Forelimb muscle (tissue), 1 donor: ENCODE results near the gene DIAPH2. TPM values are rescaled to one million over a fixed set of nuclear protein-coding genes. Genes with fewer than 3 reads are reported as not detected.
"Not testable (repeated sequence)": the region's sequence is repeated elsewhere in the genome, so short reads cannot be mapped to it uniquely, and the experiment has no call there.

Source experiments
- DNase-seq: peaks from one replicate; pipeline ENCODE4 v3.0.0-alpha.2; 2013; ENCODE audit warnings: low read depth
- polyA plus RNA-seq: library from polyadenylated mRNA; unstranded; fragments of 120-200 nt; gene quantifications from one replicate; pipeline ENCODE4 v1.2.1, GENCODE V29; 2013; ENCODE audit not compliant: insufficient read length

Gene DIAPH2
- 8.2 TPM for polyA plus RNA-seq

DNA sequence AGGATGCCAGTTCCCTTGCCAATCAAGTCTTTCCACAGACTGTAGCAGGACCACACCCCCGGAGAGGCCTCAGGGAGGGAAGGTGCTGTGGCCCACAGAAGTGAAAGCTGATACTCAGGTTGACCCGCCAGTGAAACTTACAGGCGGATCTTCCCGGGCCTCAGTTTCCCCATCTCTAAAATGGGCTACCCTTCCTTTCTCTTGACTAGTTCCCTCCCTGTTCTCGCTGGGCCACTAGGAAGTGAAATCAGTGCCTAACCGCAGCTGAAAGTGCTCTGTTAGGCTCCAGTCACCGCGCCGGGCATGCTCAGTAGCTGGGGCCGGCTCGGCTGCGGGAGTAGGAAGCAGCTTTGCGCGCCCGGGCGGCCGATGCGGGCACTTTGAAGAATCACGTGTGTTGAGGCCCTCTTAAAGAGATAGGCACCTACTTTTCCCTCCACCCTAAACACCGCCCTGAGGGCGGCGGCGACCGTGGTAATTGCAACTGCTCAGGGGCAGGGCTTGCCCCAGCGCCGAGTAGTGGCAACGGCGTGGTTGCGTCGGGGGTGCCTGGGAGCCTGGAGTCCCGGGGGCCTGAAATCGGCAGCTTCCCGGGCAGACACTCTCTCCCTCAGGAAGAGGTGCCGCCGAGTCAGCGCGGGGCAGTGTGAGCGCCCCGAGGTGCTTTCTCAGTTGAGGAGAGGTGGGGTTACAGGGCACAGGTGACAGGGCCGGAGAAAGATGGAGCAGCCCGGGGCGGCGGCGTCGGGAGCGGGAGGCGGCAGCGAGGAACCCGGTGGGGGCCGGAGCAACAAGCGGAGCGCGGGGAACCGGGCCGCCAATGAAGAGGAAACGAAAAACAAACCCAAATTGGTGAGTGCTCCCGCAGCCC is at the start of gene DIAPH2:
Gene DIAPH2 (plus strand): TSS at position 504 of the 871 bp plus-strand sequence.
- DNase-seq = no peak

DNA sequence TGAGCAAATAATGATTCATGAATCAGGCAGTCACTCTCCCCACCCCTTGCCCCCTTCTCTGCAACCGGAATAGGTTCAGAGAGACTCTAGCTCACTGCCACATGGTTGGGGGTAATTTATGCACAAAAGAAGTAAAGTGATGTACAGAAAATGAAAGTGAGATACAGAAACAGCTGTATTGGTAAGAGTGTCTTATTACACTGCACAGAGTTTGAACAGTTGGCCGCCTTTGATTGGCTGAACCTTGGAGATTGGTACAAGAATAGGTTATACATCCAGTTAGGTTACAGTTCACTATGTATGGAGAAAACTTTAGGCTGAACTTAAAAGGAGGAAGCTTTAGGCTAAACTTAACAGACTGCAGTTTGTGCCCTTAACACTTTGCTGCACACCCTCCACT is 34.6 kb upstream of the DIAPH2 start:
- no peak for DNase-seq

DNA sequence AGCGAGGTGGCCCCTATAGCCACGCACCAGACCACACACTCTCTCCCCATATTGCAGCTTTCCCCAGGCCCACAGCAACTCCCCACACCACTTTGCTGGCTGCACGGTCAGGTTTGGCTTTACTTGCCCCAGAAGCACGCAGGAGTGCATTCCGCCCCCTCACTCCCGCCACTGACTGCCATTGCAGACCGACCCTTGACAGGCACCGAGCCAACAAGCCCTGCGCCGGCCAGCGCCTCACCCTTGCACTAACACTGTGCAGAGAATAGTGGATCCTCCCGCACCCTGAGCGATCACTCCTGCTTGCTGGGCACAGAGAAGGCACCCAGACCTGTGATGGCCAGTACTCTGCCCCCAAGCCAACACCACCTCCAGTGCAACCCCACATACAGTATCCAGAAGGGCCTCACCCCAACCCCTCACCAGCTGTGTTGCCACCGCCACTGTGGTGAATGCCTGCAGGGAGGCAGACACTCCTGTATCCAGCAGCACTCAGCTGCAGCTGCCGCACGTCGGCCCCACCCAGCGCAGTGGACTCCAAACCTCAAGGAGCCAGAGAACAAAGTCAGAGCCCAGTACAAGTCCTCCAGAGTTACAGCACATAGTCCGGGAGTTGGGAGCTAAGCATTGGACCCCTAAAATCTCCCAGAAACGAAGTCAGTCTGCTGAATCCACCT is 28.6 kb upstream of the DIAPH2 start:
- no peak for DNase-seq

DNA sequence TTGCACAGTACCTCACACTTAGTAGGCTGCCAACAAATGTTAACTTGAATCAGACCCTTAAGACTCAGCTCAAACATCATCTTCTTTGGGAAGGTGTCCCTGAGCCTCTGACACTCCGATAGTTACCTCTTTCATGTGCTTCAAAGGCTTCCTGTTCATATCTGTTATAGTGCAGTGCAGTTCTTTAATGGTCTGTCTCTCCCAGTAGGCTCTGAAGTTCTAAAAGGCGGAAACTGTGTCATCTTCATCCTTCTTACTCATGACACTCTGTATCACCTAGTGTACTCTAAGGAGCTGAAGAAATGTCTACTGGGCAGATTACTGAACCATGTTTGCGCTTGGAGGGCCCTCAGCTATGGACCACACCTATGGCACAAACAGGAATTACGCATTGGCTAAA is 2.1 kb upstream of the DIAPH2 start:
- no peak for DNase-seq

DNA sequence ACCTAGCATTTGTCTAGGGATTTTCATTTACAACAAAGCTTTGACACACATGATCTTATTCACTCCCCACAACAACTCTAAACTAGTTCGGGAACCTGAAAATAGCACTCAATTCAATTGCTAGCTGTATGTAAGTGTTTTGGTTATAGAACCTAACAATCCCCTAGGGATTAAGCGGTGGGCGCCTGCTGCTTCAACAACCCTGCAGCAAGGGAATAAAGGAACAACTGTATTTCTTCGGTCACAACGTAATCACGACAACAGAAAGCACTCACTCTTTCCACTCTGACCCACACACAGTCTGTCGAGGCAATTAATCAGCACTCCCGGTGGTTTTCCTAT is 674 bp upstream of the DIAPH2 start:
- no peak for DNase-seq

DNA sequence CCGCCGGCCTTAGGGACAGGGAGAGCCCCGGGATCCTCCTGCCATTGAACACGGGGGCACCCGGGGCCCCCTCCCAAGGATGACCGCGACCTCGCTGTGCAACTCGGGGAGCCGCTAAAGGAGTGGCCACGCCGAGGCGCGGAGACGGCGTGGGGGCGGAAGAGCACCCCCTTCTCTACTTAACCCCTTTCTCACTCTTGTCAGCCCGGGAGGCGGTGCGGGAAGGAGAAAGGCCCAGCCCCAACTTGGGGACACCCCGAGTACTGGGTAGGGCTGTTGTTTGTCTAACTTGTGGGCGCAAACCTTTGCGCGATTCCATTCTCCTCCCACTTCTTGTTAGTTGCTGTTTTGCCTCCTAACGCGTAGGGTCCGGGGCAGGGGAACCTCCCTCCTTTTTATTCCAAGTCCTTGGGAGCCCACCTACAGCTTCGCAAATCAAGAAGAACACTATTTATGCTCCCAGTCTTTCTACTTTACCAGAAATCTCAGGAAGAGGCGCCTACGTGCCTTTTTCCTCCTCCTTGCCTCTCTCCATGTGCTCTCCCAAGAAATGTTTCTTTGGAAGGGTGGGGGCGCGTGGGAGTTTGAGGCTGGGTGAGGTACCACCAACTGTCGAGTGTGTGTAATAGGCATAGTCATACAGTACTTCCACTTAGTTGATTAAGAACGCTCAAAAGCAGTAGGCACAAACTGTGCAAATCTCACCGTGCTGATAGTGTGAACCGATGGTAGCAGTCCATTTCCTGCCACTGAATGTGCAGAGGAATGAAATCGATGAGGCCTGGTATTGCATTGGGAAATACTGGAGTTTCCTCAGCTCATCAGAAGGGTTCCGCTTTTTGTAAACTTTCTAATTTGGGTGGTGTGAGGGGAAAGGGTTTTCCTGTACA is 813 bp downstream of the DIAPH2 start:
- DNase-seq = no peak

DNA sequence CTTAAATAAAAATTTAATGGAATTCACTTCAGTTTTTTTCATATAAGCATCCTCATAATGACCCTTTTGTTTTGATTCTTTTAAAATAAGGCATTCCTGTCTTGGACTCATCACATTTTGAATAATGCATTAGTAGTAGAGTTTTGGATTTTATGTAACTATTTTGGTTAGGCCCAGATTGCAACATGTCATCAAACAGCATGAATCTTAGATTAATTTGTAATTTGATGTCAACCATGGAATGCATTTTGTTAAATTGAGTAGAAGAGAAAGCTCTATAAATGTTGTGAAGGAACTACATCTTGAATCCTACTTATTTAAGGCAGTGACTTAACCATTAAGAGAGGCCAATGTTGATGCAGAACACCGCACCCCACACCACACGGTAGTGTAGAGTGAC is 3.1 kb downstream of the DIAPH2 start:
- no peak for DNase-seq

DNA sequence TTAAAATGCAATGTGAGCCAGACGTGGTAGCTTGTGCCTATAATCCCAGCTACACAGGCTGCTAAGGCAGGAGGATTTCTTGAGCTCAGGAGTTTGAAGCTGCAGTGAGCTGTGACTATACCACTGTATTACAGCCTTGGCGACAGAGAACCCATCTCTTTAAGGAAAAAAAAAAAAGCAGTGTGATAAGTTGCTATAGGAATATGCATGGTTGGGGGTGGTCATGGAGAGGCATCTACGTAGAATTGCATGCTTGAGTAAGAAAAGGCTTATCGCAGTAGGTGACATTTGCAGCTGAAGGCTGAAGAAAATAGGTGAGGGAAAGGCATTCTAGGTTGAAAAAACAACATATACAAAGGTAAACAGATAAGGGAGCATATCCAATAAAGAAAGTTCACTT is 4.1 kb downstream of the DIAPH2 start:
- no peak for DNase-seq

DNA sequence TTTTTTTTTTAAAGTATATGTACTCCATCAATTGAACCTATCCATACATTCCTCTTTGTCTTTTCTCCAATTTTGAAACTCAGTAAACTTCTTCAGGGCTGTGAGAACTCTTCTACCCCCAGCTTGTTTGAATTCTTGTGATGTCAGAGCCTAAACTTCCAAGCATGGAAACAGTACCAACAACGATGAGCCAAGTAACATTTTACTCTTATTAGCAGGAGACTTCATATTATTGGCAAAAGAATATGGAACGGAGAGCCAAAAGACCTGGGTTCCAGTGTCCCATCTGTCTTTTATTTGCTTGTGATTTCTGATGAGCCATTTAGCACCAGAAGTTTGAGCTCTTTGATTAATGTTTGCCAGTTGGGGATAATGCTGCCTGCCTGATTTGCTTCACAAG is 5.3 kb downstream of the DIAPH2 start:
- DNase-seq = no peak

DNA sequence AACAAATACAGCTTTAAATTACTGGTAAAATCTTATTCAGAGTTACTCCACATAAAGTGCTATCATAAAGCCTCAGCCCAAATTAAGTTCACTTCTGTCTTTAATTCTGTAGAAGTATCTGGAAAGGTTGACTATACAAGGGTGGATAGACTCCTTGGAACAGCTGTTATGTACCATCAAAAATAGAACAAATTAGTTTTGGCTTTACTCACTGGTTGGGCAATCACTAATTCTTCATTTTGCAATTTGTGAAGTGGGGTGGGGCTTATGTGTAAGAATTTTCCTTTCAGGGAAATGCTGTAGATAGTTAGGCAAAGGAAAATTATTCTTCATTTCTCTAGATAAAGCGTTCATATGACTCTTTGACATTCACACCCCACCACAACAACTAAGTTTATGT is 7.8 kb downstream of the DIAPH2 start:
- no peak for DNase-seq

DNA sequence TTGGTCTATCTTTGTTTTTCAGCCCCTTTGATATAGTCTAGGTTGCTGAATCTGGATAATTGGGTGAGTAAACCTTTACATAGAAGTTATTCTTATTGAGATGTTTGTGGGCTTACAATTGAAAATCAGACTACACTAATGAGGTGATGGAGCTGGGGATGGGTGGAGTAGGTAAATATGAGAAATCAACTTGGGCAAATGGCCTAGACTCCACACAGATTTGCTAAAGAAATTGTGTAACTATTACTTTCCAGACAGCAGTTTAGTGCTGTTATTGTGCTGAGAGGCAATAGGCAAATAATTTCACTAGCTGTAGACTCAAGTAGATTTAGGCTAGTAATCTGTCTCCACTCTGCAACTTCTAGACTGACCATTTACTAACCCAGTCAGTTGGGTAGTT is 8.2 kb downstream of the DIAPH2 start:
- no peak for DNase-seq

DNA sequence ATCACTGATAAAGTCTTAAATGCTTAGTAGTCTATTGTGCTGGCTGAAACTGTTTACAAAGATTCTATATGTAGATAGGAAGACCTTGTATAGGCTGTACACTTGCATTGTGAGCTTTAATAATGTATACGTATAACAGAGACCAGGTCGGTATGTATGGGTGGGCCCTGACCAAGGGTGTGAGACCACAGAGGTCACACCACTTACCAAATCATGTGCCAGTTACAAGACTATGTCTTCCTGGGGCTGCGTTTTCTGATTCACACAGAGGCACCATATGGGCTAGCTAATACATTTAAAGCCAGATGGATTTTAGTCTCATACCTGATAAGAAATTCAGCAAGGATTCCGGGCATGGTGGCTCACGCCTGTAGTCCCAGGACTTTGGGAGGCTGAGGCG is 8.8 kb downstream of the DIAPH2 start:
- no peak for DNase-seq

DNA sequence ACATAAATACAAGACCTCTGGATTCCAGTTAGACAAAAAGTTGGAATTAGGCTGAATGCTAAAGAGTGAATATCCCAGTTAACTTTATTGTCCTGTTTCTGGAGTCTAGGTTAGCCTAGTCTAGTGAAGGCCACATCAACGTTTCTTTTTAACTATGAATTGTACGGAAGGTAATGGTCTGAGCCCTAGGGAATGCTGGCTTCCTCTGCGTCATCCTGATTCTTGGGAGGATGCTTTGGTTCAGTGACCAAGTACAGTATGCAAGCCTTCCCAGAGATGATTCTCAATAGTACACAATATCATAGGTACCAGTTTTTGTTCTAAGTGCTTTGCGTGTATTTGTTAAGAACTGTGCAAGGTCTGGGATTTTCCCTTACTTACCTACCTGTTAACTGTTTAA is 11.8 kb downstream of the DIAPH2 start:
- DNase-seq = no peak

DNA sequence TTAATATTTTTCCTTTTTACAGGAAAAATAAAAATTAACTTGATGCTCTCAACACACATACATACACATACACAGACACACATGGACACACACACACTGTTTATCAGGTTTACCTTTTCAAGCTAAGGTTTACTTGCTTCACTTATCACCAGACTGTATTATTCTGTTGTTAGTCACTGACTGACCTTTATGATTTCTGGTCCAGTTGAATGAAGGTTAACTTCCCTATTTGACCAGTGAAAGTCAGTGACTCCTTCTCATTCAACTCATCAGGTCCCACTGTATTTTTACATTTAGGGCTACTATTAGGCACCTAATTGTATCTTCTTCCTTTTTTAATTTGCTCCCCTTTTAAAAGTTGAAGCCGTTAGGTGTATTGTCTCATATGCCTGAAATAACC is 16.0 kb downstream of the DIAPH2 start:
- DNase-seq = no peak

DNA sequence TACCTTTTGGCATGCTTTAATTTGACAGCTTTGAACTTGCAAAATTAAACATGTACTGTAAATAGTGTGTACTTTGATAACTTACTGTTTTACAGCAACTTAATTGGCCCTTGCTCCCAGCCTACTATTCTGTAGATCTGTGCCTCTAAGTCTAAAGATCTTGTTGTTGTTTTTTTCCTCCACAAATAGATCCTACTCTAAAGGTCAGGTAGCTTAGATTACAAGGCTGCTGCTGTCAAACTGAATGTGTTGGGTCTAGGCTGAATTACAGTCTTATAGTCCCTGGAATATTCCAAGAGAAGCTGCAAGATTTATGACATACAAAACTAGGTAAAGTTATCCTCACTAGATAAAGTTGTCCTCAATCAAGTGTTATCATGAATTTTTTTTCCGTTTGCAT is 18.7 kb downstream of the DIAPH2 start:
- DNase-seq = no peak

DNA sequence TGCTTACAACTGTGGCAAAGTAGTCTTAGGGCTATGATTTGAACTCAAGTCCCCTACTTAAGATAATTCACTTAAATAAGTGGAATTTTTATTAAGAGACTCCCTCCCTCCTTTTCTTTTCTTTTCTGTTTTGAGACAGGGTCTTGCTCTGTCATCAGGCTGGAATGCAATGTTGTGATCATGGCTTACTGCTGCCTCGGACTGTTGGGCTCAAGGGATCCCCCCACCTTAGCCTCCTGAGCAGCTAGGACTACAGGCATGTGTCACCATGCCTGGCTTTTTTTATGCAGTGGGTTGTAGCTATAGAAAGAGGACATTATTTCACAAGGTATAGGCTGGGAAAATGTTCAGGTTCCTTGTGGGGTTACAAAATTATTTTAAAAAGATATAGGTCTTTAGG is 19.2 kb downstream of the DIAPH2 start:
- no peak for DNase-seq

DNA sequence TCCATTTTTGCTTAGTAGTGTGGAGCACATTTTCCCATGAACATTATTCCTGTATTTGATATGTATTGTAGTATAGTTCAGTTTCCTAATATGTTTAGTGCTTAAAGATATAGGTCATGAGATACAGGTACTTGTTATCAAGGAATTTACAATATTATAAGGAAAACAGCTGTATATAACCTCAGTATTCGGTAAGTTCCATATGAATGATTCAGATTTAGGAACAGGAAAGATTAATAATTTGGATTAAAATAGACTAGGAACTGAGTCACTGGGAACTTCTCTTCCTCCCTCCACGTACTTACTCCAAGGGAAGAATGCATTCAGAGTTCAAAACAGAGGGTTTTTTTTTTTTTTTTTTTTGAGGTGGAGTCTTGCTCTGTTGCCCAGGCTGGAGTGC is 20.0 kb downstream of the DIAPH2 start:
- DNase-seq = no peak

DNA sequence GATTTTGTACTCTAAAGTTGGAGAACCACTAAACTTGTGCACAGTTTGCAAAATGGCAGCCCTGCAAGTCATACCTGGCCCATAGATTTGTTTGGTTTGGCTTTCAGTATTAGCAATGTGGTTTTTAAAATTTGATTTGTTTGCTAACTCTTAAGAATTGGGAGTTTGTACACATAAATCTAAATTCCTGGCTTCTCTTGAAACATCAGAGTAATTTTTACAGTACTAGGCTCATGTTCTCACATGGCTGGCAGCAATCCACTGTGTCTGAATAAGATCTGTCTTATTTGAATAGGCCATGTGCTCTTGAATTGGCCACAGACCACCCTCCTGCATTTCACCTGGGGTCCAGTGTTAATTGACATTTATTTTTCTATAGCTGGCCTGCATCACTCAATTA is 21.3 kb downstream of the DIAPH2 start:
- DNase-seq = no peak

DNA sequence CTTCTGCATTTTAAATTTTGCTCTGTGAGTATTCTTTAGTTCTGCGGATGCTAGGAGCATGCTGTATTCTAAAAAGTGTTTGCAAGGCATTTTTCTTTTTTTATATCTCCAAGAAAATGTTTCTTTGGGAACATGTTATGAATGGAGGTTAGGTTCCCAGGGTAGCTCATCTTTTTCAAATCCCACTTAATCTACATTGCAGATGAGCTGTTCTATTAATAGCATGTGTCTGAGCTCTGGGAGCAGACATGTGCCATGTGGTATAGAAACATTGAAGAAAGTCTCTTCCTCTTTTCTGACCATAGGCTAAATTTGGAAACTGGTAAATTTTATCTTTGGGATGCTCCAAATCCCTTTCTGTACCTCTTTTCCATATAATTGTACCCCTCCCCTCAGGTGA is 23.2 kb downstream of the DIAPH2 start:
- no peak for DNase-seq

DNA sequence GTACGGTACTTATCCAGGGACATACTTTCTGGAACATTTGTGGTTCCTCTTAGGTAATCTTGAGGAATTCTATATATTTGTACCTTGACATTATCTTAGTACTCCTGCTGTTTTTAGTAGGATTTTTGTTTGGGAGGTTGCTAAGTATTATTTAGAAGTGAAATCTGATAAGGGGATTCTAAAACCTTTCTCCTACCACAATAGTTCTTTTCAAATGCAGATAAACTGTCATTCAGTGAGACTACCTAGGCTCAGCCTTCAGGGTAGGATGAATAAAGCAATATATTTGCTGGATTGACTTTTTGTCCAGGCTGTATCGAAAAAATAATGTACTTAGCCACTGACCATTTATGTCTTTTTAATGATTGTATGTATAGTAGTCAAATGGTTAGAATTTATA is 25.4 kb downstream of the DIAPH2 start:
- no peak for DNase-seq

DNA sequence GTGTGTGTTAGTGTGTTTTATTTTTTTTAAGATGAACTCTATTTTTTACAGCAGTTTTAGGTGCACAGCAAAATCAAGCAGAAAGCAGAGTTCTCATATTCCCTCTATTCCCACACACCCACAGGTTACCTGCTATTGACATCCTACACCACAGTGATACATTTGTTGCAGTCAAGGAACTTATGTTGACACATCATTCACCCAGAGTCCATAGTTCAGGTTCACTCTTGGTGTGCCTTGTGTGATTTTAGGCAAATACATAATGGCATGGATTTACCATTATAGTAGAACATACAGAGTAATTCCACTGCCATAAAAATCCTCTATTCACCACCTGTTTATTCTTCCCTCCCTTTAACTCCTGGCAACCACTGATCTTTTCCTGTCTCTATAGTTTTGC is 28.7 kb downstream of the DIAPH2 start:
- no peak for DNase-seq

DNA sequence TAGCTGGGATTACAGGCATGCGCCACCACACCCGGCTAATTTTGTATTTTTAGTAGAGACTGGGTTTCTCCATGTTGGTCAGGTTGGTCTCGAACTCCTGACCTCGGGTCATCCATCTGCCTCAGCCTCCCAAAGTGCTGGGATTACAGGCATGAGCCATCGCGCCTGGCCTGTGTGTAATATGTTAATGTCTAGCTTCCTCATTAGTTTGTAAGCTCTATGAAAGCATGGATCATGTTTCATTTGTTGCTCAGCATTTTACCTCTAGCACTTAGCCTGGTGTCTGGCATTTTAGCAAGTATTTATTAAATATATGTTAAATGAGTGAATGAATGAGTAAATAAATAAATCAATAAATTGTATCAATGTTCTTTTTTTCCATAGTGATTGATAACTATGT is 29.8 kb downstream of the DIAPH2 start:
- DNase-seq = not testable (repeated sequence)

DNA sequence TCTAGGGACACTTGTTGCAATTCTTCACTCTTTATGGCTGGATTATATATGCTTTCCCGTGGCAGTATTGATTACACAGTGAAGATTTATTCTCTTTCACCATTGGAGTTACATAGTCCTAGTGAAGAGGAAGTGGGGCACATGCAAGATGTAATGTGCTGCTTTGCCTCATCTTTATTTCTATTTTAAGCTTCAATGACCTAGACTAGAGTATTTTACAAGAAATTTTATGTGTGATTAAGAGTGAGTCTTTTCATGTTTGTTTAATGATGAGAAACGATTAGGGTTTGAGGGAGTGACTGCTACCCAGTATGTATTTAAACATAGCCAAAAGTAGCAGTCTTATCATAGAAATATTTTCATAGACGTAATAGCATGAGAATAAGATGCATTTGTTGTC is 30.8 kb downstream of the DIAPH2 start:
- DNase-seq = no peak
